HG03066 (cell line): ENCODE data around the gene LOXHD1.

ENCODE experiments used
- ATAC-seq: cut with Tn5 transposase; IDR thresholded peaks from one replicate; pipeline ENCODE4 v1.9.1; 2021; ENCODE audit warnings: low read depth; ENCODE audit not compliant: unreplicated experiment

The LOXHD1 gene

GRCh38 chr18:46555724-46556123, 101.3 kb downstream of the LOXHD1 start:
- ATAC-seq, result no peak

- ATAC-seq, result no peak
These were observed 101.8 kb downstream of the LOXHD1 start for GRCh38 chr18:46555213-46555612.

- ATAC-seq, result no peak
These were observed 102.5 kb downstream of the LOXHD1 start for GRCh38 chr18:46554406-46555080.

GRCh38 chr18:46550609-46551008, 106.4 kb downstream of the LOXHD1 start:
- no peak for ATAC-seq

GRCh38 chr18:46547520-46547919, 109.5 kb downstream of the LOXHD1 start:
- ATAC-seq, result no peak

- no peak for ATAC-seq
These were observed 110.8 kb downstream of the LOXHD1 start for GRCh38 chr18:46546111-46546640.

- no peak for ATAC-seq
These were observed 114.5 kb downstream of the LOXHD1 start for GRCh38 chr18:46542545-46542944.

- no peak for ATAC-seq
These were observed 115.3 kb downstream of the LOXHD1 start for GRCh38 chr18:46541626-46542189.

GRCh38 chr18:46538376-46538775, 118.6 kb downstream of the LOXHD1 start:
- ATAC-seq, result no peak

GRCh38 chr18:46536215-46536874, 120.7 kb downstream of the LOXHD1 start:
- no peak for ATAC-seq

- no peak for ATAC-seq
These were observed 125.5 kb downstream of the LOXHD1 start for GRCh38 chr18:46531482-46531881.

GRCh38 chr18:46528037-46528436, 129.0 kb downstream of the LOXHD1 start:
- no peak for ATAC-seq

GRCh38 chr18:46519870-46520269, 137.2 kb downstream of the LOXHD1 start:
- ATAC-seq, result no peak

GRCh38 chr18:46518438-46518837, 138.6 kb downstream of the LOXHD1 start:
- no peak for ATAC-seq

GRCh38 chr18:46516555-46516954, 140.5 kb downstream of the LOXHD1 start:
- no peak for ATAC-seq

- ATAC-seq, result no peak
These were observed 146.6 kb downstream of the LOXHD1 start for GRCh38 chr18:46510386-46510785.

GRCh38 chr18:46509530-46509929, 147.5 kb downstream of the LOXHD1 start:
- ATAC-seq, result no peak

- ATAC-seq, result no peak
These were observed 149.9 kb downstream of the LOXHD1 start for GRCh38 chr18:46506974-46507586.

GRCh38 chr18:46502444-46502843, 154.6 kb downstream of the LOXHD1 start:
- no peak for ATAC-seq

- ATAC-seq, result no peak
These were observed 159.9 kb downstream of the LOXHD1 start for GRCh38 chr18:46497129-46497528.

GRCh38 chr18:46488471-46489213, 168.4 kb downstream of the LOXHD1 start:
- no peak for ATAC-seq
